ENCODE data around the gene ADGRL1.

ADGRL1 gene

GRCh38 chr19:14107581-14108461 lies 98.1 kb downstream of the ADGRL1 start:
- DNase-seq: no peak

- no peak for DNase-seq
Measured at GRCh38 chr19:14106840-14107239, 99.1 kb downstream of the ADGRL1 start.

GRCh38 chr19:14105680-14106079 lies 100.3 kb downstream of the ADGRL1 start:
- DNase-seq: no peak

GRCh38 chr19:14103310-14103709 lies 102.7 kb downstream of the ADGRL1 start:
- no peak for DNase-seq

- DNase-seq: no peak
Measured at GRCh38 chr19:14102756-14103155, 103.2 kb downstream of the ADGRL1 start.

GRCh38 chr19:14102102-14102696 lies 103.8 kb downstream of the ADGRL1 start:
- no peak for DNase-seq

- DNase-seq: no peak
Measured at GRCh38 chr19:14101003-14101545, 104.9 kb downstream of the ADGRL1 start.
